Stimulated activated CD4-positive, alpha-beta T cell treated with anti-CD3 and anti-CD28 coated beads, Interleukin-4, amount 100 ng/mL, for 1 hour (primary cell): ENCODE results near the gene GPR34.
"Not testable (repeated sequence)": the region's sequence is repeated elsewhere in the genome, so short reads cannot be mapped to it uniquely, and the experiment has no call there.

Experiments used
- DNase-seq: peaks from one replicate; pipeline ENCODE4 v3.0.0-alpha.2; 2020

Gene GPR34

GRCh38 chrX:41688835-41689234, at the start of gene GPR34:
Gene GPR34 (plus strand): TSS chrX:41688973. CDS start chrX:41695634, 6,661 bp downstream.
- DNase-seq = no peak

GRCh38 chrX:41646201-41646600, 42.6 kb upstream of the GPR34 start:
- not testable (repeated sequence) for DNase-seq

GRCh38 chrX:41653125-41653524, 35.6 kb upstream of the GPR34 start:
- DNase-seq = no peak

GRCh38 chrX:41655101-41655500, 33.7 kb upstream of the GPR34 start:
- no peak for DNase-seq

- no peak for DNase-seq
Observed at GRCh38 chrX:41655631-41656030, 33.1 kb upstream of the GPR34 start.

- DNase-seq = no peak
Observed at GRCh38 chrX:41661366-41662095, 27.2 kb upstream of the GPR34 start.

GRCh38 chrX:41664375-41664901, 24.3 kb upstream of the GPR34 start:
- DNase-seq = no peak

- DNase-seq = no peak
Observed at GRCh38 chrX:41664908-41665307, 23.9 kb upstream of the GPR34 start.

GRCh38 chrX:41665686-41666085, 23.1 kb upstream of the GPR34 start:
- DNase-seq = no peak

GRCh38 chrX:41666251-41666650, 22.5 kb upstream of the GPR34 start:
- DNase-seq = no peak

GRCh38 chrX:41667631-41668030, 21.1 kb upstream of the GPR34 start:
- no peak for DNase-seq

- no peak for DNase-seq
Observed at GRCh38 chrX:41670112-41670511, 18.7 kb upstream of the GPR34 start.

- DNase-seq = no peak
Observed at GRCh38 chrX:41671082-41671481, 17.7 kb upstream of the GPR34 start.

GRCh38 chrX:41672643-41673042, 16.1 kb upstream of the GPR34 start:
- DNase-seq = no peak

GRCh38 chrX:41676361-41676760, 12.4 kb upstream of the GPR34 start:
- DNase-seq = not testable (repeated sequence)

GRCh38 chrX:41677183-41678060, 11.4 kb upstream of the GPR34 start:
- no peak for DNase-seq

GRCh38 chrX:41684138-41684537, 4.6 kb upstream of the GPR34 start:
- no peak for DNase-seq

- no peak for DNase-seq
Observed at GRCh38 chrX:41684940-41685339, 3.8 kb upstream of the GPR34 start.

- no peak for DNase-seq
Observed at GRCh38 chrX:41686788-41687187, 2.0 kb upstream of the GPR34 start.

GRCh38 chrX:41688156-41688555, 617 bp upstream of the GPR34 start:
- DNase-seq = no peak

- no peak for DNase-seq
Observed at GRCh38 chrX:41689711-41690110, 938 bp downstream of the GPR34 start.

- DNase-seq = no peak
Observed at GRCh38 chrX:41692162-41692749, 3.5 kb downstream of the GPR34 start.

- DNase-seq = no peak
Observed at GRCh38 chrX:41693024-41693423, 4.3 kb downstream of the GPR34 start.

- no peak for DNase-seq
Observed at GRCh38 chrX:41695426-41695825, 6.7 kb downstream of the GPR34 start.
